Neural cell (in vitro differentiated cells): Measurements from ENCODE around the gene WARS2. TPM values are rescaled to one million over a fixed set of nuclear protein-coding genes. Genes with fewer than 3 reads are reported as not detected.

Source experiments
- H2AFZ ChIP-seq: fragments of 200-600, 300-800 bp; sonication (generic), shearing (Covaris generic); 2 replicates; pipeline ENCODE4 v1.6.0; 2014; ENCODE audit warnings: low read depth, mild to moderate bottlenecking, antibody characterized with exemption, low read length, moderate library complexity
- H3F3A ChIP-seq: fragments of 200-600 bp; shearing (Covaris generic); 2 replicates; pipeline ENCODE4 v1.6.1; 2016; ENCODE audit warnings: mild to moderate bottlenecking, moderate library complexity, mixed read lengths, antibody characterized with exemption, low read length; ENCODE audit not compliant: insufficient read depth, poor library complexity, severe bottlenecking
- H3K27ac ChIP-seq: fragments of 200-600, 300-800 bp; sonication (generic), shearing (Covaris generic); 2 replicates; pipeline ENCODE4 v1.5.1; 2014; ENCODE audit warnings: mild to moderate bottlenecking, low read length, moderate library complexity
- H3K27me3 ChIP-seq: fragments of 300-800, 200-600 bp; sonication (generic), shearing (Covaris generic); 2 replicates; pipeline ENCODE4 v1.6.0; 2014; ENCODE audit warnings: mild to moderate bottlenecking, low read depth, low read length, moderate library complexity; ENCODE audit not compliant: insufficient read depth
- H3K36me3 ChIP-seq: fragments of 300-800, 200-600 bp; sonication (generic), shearing (Covaris generic); 2 replicates; pipeline ENCODE4 v1.5.1; 2014; ENCODE audit warnings: mild to moderate bottlenecking, antibody characterized with exemption, low read length, moderate library complexity; ENCODE audit not compliant: insufficient read depth
- H3K4me2 ChIP-seq: fragments of 300-800, 200-600 bp; sonication (generic), shearing (Covaris generic); 2 replicates; pipeline ENCODE4 v1.6.0; 2014; ENCODE audit warnings: mild to moderate bottlenecking, low read length
- H3K4me3 ChIP-seq: fragments of 300-800, 200-600 bp; sonication (generic), shearing (Covaris generic); 2 replicates; pipeline ENCODE4 v1.5.1; 2014; ENCODE audit warnings: mild to moderate bottlenecking, low read length, moderate library complexity
- H3K79me2 ChIP-seq: fragments of 200-600 bp; shearing (Covaris generic); replicated peaks from 2 replicates; pipeline ENCODE4 v1.6.0; 2014; ENCODE audit warnings: mild to moderate bottlenecking, low read length, moderate library complexity; ENCODE audit not compliant: insufficient read depth
- H3K9ac ChIP-seq: fragments of 300-800, 200-600 bp; sonication (generic), shearing (Covaris generic); 2 replicates; pipeline ENCODE4 v1.6.1; 2016; ENCODE audit warnings: mild to moderate bottlenecking, low read length, mixed read lengths
- H3K9me2 ChIP-seq: fragments of 200-600 bp; shearing (Covaris generic); 2 replicates; pipeline ENCODE4 v1.6.1; 2016; ENCODE audit warnings: mild to moderate bottlenecking, low read length, mixed read lengths; ENCODE audit not compliant: insufficient read depth
- H3K9me3 ChIP-seq: fragments of 200-600, 300-800 bp; sonication (generic), shearing (Covaris generic); 2 replicates; pipeline ENCODE4 v1.6.1; 2016; ENCODE audit warnings: mild to moderate bottlenecking, mixed run types, low read length, moderate library complexity, mixed read lengths
- H4K20me1 ChIP-seq: fragments of 200-600 bp; shearing (Covaris generic); 2 replicates; pipeline ENCODE4 v1.6.1; 2016; ENCODE audit warnings: mild to moderate bottlenecking, mixed run types; ENCODE audit not compliant: insufficient read depth
- EZH2 ChIP-seq: fragments of 200-600, 300-800 bp; shearing (Covaris generic), sonication (generic); IDR thresholded peaks from 2 replicates; pipeline ENCODE4 v1.6.1; 2014; ENCODE audit warnings: antibody characterized with exemption, low read length, borderline replicate concordance, mild to moderate bottlenecking; ENCODE audit not compliant: insufficient read depth, poor library complexity, severe bottlenecking
- POLR2AphosphoS5 ChIP-seq: IDR thresholded peaks from 2 replicates; pipeline ENCODE4 v1.6.1; 2012
- RAD21 ChIP-seq: fragments of 450-650 bp; conservative IDR thresholded peaks from 2 replicates; pipeline ENCODE4 v1.6.1; 2014; ENCODE audit warnings: antibody characterized with exemption, mild to moderate bottlenecking, moderate library complexity
- REST ChIP-seq: IDR thresholded peaks from 2 replicates; pipeline ENCODE4 v1.6.1; 2012; ENCODE audit warnings: borderline replicate concordance
- TAF1 ChIP-seq: IDR thresholded peaks from 2 replicates; pipeline ENCODE4 v1.6.1; 2012; ENCODE audit warnings: low read depth
- polyA plus RNA-seq: library from polyadenylated mRNA; depleted of rRNA; stranded (reverse); fragments of >200 nt; gene quantifications from 2 replicates; pipeline ENCODE4 v1.2.3, GENCODE V29; 2014

WARS2 gene
- polyA plus RNA-seq, 1 donor from 2014 or later, result 4.7 TPM

- Histone ChIP-seq H3K9me3 (no peaks in the 10 kb centered on the region), H3K4me2 (no peak overlapping the region), H3F3A (no peaks in the 10 kb centered on the region), H3K27me3 (peaks cover 100% of the 10 kb centered on the region), H4K20me1 (no peaks in the 10 kb centered on the region), H3K9me2 (no peaks in the 10 kb centered on the region), H3K79me2 (no peaks in the 10 kb centered on the region), H3K4me3 (peak overlapping the region; percentile 48), H3K9ac (no peak overlapping the region), H3K36me3 (no peaks in the 10 kb centered on the region), H2AFZ (no peak overlapping the region), H3K27ac (no peak overlapping the region)
- peak; percentile 80 for TF ChIP-seq EZH2
- no peak for TF ChIP-seq REST
Measured at GRCh38 chr1:118986555-118987467, 153.6 kb downstream of the WARS2 start.

- Histone ChIP-seq H3K36me3 (no peaks in the 10 kb centered on the region), H3K4me3 (no peak overlapping the region), H4K20me1 (no peaks in the 10 kb centered on the region), H3K4me2 (no peak overlapping the region), H3F3A (no peaks in the 10 kb centered on the region), H2AFZ (no peak overlapping the region), H3K9ac (no peak overlapping the region), H3K79me2 (no peaks in the 10 kb centered on the region), H3K9me3 (no peaks in the 10 kb centered on the region), H3K27ac (no peak overlapping the region), H3K9me2 (no peaks in the 10 kb centered on the region), H3K27me3 (peaks cover 100% of the 10 kb centered on the region)
- no peak for TF ChIP-seq RAD21
- TF ChIP-seq TAF1, result no peak
- no peak for TF ChIP-seq POLR2AphosphoS5
- no peak for TF ChIP-seq REST
Measured at GRCh38 chr1:118985640-118986554, 154.6 kb downstream of the WARS2 start.
